SH-SY5Y (cell line): ENCODE data around the gene NECAB3.

Source experiments
- GATA2 ChIP-seq: IDR thresholded peaks from 2 replicates; pipeline ENCODE4 v1.6.1; 2011; ENCODE audit warnings: mild to moderate bottlenecking, low read depth, low read length
- GATA3 ChIP-seq: IDR thresholded peaks from 2 replicates; pipeline ENCODE4 v1.6.1; 2011; ENCODE audit warnings: low read depth, mild to moderate bottlenecking, low read length, moderate library complexity

DNA sequence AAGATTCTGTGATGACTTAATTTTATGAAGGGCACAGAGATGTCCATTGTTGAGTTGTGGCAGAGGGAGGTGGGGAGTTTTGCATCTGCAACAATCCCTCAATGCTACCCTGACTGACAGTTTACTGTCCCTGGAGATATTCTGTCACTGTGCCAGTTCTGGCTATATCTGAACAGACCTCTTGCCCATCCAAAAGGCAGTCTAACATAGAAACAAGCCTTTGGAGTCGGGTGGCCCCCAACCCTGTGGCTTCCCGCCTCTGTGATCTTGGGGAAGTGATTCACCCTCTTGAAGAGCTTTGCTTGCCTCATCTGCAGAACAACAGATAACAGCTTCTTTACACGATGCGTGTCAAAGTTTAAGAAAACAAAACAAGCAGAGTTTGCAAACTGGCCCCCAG is 15.7 kb upstream of the NECAB3 start:
- TF ChIP-seq GATA3 (no peak), GATA2 (no peak)
